HEK293 (cell line): ENCODE measurements around the gene DDX41.

ENCODE experiments used
- BCL11B ChIP-seq: fragments of 450-650 bp; formaldehyde crosslinking; IDR thresholded peaks from 2 replicates; pipeline ENCODE4 v1.5.1; 2016; ENCODE audit warnings: low read depth, missing biosample characterization, missing genetic modification characterization
- EGR2 ChIP-seq: fragments of 450-650 bp; formaldehyde crosslinking; IDR thresholded peaks from 2 replicates; pipeline ENCODE4 v1.5.1; 2016; ENCODE audit warnings: low read depth, missing biosample characterization, missing genetic modification characterization
- HOXC10 ChIP-seq: sonication (generic); formaldehyde crosslinking; IDR thresholded peaks from 2 replicates; pipeline ENCODE4 v1.8.1; 2023; ENCODE audit warnings: mild to moderate bottlenecking, missing genetic modification reagents
- KLF1 ChIP-seq: fragments of 450-650 bp; formaldehyde crosslinking; IDR thresholded peaks from 2 replicates; pipeline ENCODE4 v1.5.1; 2016; ENCODE audit warnings: missing biosample characterization, missing genetic modification characterization
- KLF10 ChIP-seq: fragments of 450-650 bp; IDR thresholded peaks from 2 replicates; pipeline ENCODE4 v1.5.1; 2018; ENCODE audit warnings: missing biosample characterization, mild to moderate bottlenecking, missing genetic modification characterization
- OSR2 ChIP-seq: fragments of 450-650 bp; formaldehyde crosslinking; IDR thresholded peaks from 2 replicates; pipeline ENCODE4 v1.5.1; 2016; ENCODE audit warnings: missing biosample characterization, missing genetic modification characterization
- SP3 ChIP-seq: fragments of 450-650 bp; formaldehyde crosslinking; IDR thresholded peaks from 2 replicates; pipeline ENCODE4 v1.5.1; 2016; ENCODE audit warnings: missing biosample characterization, missing genetic modification characterization
- ZBTB7A ChIP-seq: fragments of 450-650 bp; formaldehyde crosslinking; IDR thresholded peaks from 2 replicates; pipeline ENCODE4 v1.5.1; 2016; ENCODE audit warnings: low read depth, missing biosample characterization, missing genetic modification characterization
- ZBTB8A ChIP-seq: fragments of 450-650 bp; formaldehyde crosslinking; IDR thresholded peaks from 2 replicates; pipeline ENCODE4 v1.5.1; 2016; ENCODE audit warnings: missing biosample characterization, missing genetic modification characterization
- ZEB2 ChIP-seq: fragments of 450-650 bp; formaldehyde crosslinking; IDR thresholded peaks from 2 replicates; pipeline ENCODE4 v1.5.1; 2016; ENCODE audit warnings: missing biosample characterization, missing genetic modification characterization
- ZIC2 ChIP-seq: fragments of 450-650 bp; formaldehyde crosslinking; IDR thresholded peaks from 2 replicates; pipeline ENCODE4 v1.5.1; 2016; ENCODE audit warnings: missing biosample characterization, missing genetic modification characterization
- ZNF266 ChIP-seq: fragments of 450-650 bp; formaldehyde crosslinking; IDR thresholded peaks from 2 replicates; pipeline ENCODE4 v1.5.1; 2016; ENCODE audit warnings: missing biosample characterization, missing genetic modification characterization, low read depth
- ZNF311 ChIP-seq: fragments of 450-650 bp; formaldehyde crosslinking; IDR thresholded peaks from 2 replicates; pipeline ENCODE4 v1.5.1; 2017; ENCODE audit warnings: missing biosample characterization, missing genetic modification characterization, borderline replicate concordance
- ZNF341 ChIP-seq: fragments of 450-650 bp; formaldehyde crosslinking; IDR thresholded peaks from 2 replicates; pipeline ENCODE4; 2016; ENCODE audit warnings: low read depth, missing biosample characterization, missing genetic modification characterization
- ZNF391 ChIP-seq: fragments of 450-650 bp; formaldehyde crosslinking; IDR thresholded peaks from 2 replicates; pipeline ENCODE4 v1.5.1; 2016; ENCODE audit warnings: low read depth, missing biosample characterization, missing genetic modification characterization, borderline replicate concordance
- ZNF423 ChIP-seq: fragments of 450-650 bp; formaldehyde crosslinking; IDR thresholded peaks from 2 replicates; pipeline ENCODE4 v1.5.1; 2016; ENCODE audit warnings: missing biosample characterization, missing genetic modification characterization
- ZNF510 ChIP-seq: fragments of 450-650 bp; formaldehyde crosslinking; IDR thresholded peaks from 2 replicates; pipeline ENCODE4 v1.5.1; 2018; ENCODE audit warnings: mild to moderate bottlenecking, missing genetic modification characterization, missing biosample characterization; ENCODE audit not compliant: insufficient replicate concordance
- ZNF548 ChIP-seq: fragments of 450-650 bp; formaldehyde crosslinking; IDR thresholded peaks from 2 replicates; pipeline ENCODE4 v1.5.1; 2016; ENCODE audit warnings: missing biosample characterization, missing genetic modification characterization
- ZNF549 ChIP-seq: fragments of 450-650 bp; IDR thresholded peaks from 2 replicates; pipeline ENCODE4 v1.5.1; 2018; ENCODE audit warnings: missing biosample characterization, missing genetic modification characterization, mild to moderate bottlenecking, inconsistent platforms, moderate library complexity
- ZNF561 ChIP-seq: fragments of 450-650 bp; IDR thresholded peaks from 2 replicates; pipeline ENCODE4 v1.5.1; 2018; ENCODE audit warnings: missing biosample characterization, missing genetic modification characterization, borderline replicate concordance
- ZNF600 ChIP-seq: fragments of 450-650 bp; formaldehyde crosslinking; IDR thresholded peaks from 2 replicates; pipeline ENCODE4 v1.5.1; 2016; ENCODE audit warnings: missing biosample characterization, missing genetic modification characterization
- ZNF701 ChIP-seq: fragments of 450-650 bp; formaldehyde crosslinking; IDR thresholded peaks from 2 replicates; pipeline ENCODE4 v1.5.1; 2016; ENCODE audit warnings: missing biosample characterization, missing genetic modification characterization
- ZNF777 ChIP-seq: fragments of 450-650 bp; formaldehyde crosslinking; IDR thresholded peaks from 2 replicates; pipeline ENCODE4 v1.5.1; 2017; ENCODE audit warnings: missing biosample characterization, missing genetic modification characterization, borderline replicate concordance
- TF ChIP-seq, protein P1 (sequence below): fragments of 450-650 bp; formaldehyde crosslinking; IDR thresholded peaks from 2 replicates; pipeline ENCODE4 v1.5.1; 2016; ENCODE audit warnings: missing biosample characterization, missing genetic modification characterization
- TF ChIP-seq, protein P2 (sequence below): fragments of 450-650 bp; formaldehyde crosslinking; optimal IDR thresholded peaks from 2 replicates; pipeline ENCODE3; 2016; ENCODE audit warnings: missing biosample characterization, mild to moderate bottlenecking, missing genetic modification characterization
- TF ChIP-seq, protein P3 (sequence below): fragments of 450-650 bp; formaldehyde crosslinking; IDR thresholded peaks from 2 replicates; pipeline ENCODE4 v1.5.1; 2016; ENCODE audit warnings: missing biosample characterization, missing genetic modification characterization
- TF ChIP-seq, protein P4 (sequence below): fragments of 450-650 bp; formaldehyde crosslinking; IDR thresholded peaks from 2 replicates; pipeline ENCODE4 v1.5.1; 2016; ENCODE audit warnings: missing biosample characterization, missing genetic modification characterization
- TF ChIP-seq, protein P5 (sequence below): fragments of 450-650 bp; formaldehyde crosslinking; conservative IDR thresholded peaks from 2 replicates; pipeline ENCODE4 v1.5.1; 2016; ENCODE audit warnings: low read depth, missing biosample characterization, missing genetic modification characterization

The DDX41 gene

DNA sequence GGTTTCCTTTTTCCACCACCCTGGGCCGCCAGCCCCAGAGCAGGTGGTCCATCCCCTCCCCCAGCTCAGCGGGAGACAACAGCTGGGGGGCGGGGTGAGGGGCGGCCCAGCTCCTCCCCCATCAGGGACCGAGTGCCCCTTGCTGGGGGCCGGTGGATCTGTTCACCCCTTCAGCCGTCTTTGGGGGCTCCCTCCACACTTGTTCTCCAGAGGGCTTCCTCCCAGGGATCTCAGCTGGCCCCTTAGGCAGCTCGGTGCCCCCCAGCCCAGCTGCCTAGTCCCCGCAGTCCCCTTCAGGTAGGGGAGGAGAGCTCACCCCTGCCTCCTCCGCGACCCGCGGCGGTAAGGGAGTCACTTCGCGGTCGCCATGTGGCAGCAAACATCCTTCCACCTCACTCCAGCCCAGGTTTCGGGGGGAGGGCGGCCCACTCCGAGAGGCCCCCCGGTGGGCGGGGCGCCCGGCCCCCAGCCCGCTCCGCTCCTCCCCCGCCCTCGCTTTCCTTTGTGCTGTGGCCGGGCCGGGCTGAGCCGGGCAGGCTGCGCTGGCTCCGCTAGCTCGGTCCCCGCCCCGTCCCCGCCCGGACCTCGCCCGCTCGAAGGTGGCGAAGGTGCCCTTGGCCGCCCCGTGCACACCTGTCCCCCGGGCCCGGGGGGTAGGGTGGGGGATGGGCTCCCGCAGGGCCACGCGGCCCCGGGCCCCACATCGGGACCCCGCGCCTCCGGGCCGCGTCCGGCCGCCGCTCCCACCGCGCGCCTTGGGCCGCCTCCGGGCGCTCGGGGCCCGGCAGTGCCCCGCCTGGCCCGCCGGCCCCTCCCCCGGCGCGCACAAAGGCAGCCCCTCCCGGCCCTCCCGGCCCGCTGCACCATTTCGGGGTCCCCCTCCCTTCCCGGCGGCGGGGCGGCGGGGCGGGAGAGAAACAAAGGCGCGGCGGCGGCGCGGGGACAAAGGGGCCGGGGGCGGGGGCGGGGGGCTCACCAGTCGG is 44.0 kb downstream of the DDX41 start (continued):
- TF ChIP-seq, protein P1, sequence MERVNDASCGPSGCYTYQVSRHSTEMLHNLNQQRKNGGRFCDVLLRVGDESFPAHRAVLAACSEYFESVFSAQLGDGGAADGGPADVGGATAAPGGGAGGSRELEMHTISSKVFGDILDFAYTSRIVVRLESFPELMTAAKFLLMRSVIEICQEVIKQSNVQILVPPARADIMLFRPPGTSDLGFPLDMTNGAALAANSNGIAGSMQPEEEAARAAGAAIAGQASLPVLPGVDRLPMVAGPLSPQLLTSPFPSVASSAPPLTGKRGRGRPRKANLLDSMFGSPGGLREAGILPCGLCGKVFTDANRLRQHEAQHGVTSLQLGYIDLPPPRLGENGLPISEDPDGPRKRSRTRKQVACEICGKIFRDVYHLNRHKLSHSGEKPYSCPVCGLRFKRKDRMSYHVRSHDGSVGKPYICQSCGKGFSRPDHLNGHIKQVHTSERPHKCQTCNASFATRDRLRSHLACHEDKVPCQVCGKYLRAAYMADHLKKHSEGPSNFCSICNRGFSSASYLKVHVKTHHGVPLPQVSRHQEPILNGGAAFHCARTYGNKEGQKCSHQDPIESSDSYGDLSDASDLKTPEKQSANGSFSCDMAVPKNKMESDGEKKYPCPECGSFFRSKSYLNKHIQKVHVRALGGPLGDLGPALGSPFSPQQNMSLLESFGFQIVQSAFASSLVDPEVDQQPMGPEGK: peak; percentile 93
- TF ChIP-seq ZNF266 (no peak), KLF1 (peak; percentile 51), ZNF600 (tag by site-specific recombination) (peak; percentile 37; the same call in 1 of the 2 replicates), BCL11B (tag by site-specific recombination) (peak; percentile 54), EGR2 (tag by site-specific recombination) (peak; percentile 60), ZNF510 (tag by site-specific recombination) (no peak), ZIC2 (tag by site-specific recombination) (peak; percentile 42; the same call in 1 of the 2 replicates), ZNF311 (tag by site-specific recombination) (no peak), ZNF548 (tag by site-specific recombination) (no peak), ZNF423 (peak; percentile 24; the same call in 1 of the 2 replicates), OSR2 (no peak), KLF10 (tag by site-specific recombination) (peak; percentile 42), ZNF701 (tag by site-specific recombination) (no peak), ZEB2 (tag by site-specific recombination) (peak; percentile 54), ZBTB7A (tag by site-specific recombination) (peak; percentile 57; the same call in 1 of the 2 replicates), ZNF391 (tag by site-specific recombination) (no peak), ZNF777 (no peak), ZBTB8A (tag by site-specific recombination) (peak; percentile 78), HOXC10 (CRISPR knock-in tag) (no peak), ZNF549 (tag by site-specific recombination) (no peak), ZNF341 (tag by site-specific recombination) (peak; percentile 45; the same call in 1 of the 2 replicates), ZNF561 (tag by site-specific recombination) (0 out of 2 replicates have a peak, but pooled peaks have one; percentile 17), SP3 (tag by site-specific recombination) (peak; percentile 91)
- TF ChIP-seq, protein P2, sequence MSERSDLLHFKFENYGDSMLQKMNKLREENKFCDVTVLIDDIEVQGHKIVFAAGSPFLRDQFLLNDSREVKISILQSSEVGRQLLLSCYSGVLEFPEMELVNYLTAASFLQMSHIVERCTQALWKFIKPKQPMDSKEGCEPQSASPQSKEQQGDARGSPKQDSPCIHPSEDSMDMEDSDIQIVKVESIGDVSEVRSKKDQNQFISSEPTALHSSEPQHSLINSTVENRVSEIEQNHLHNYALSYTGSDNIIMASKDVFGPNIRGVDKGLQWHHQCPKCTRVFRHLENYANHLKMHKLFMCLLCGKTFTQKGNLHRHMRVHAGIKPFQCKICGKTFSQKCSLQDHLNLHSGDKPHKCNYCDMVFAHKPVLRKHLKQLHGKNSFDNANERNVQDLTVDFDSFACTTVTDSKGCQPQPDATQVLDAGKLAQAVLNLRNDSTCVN: peak; percentile 37
- TF ChIP-seq, protein P3, sequence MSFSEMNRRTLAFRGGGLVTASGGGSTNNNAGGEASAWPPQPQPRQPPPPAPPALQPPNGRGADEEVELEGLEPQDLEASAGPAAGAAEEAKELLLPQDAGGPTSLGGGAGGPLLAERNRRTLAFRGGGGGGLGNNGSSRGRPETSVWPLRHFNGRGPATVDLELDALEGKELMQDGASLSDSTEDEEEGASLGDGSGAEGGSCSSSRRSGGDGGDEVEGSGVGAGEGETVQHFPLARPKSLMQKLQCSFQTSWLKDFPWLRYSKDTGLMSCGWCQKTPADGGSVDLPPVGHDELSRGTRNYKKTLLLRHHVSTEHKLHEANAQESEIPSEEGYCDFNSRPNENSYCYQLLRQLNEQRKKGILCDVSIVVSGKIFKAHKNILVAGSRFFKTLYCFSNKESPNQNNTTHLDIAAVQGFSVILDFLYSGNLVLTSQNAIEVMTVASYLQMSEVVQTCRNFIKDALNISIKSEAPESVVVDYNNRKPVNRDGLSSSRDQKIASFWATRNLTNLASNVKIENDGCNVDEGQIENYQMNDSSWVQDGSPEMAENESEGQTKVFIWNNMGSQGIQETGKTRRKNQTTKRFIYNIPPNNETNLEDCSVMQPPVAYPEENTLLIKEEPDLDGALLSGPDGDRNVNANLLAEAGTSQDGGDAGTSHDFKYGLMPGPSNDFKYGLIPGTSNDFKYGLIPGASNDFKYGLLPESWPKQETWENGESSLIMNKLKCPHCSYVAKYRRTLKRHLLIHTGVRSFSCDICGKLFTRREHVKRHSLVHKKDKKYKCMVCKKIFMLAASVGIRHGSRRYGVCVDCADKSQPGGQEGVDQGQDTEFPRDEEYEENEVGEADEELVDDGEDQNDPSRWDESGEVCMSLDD (tag by site-specific recombination): peak; percentile 85
- TF ChIP-seq, protein P4, sequence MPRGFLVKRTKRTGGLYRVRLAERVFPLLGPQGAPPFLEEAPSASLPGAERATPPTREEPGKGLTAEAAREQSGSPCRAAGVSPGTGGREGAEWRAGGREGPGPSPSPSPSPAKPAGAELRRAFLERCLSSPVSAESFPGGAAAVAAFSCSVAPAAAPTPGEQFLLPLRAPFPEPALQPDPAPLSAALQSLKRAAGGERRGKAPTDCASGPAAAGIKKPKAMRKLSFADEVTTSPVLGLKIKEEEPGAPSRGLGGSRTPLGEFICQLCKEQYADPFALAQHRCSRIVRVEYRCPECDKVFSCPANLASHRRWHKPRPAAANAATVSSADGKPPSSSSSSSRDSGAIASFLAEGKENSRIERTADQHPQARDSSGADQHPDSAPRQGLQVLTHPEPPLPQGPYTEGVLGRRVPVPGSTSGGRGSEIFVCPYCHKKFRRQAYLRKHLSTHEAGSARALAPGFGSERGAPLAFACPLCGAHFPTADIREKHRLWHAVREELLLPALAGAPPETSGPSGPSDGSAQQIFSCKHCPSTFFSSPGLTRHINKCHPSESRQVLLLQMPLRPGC (tag by site-specific recombination): peak; percentile 39; the same call in 1 of the 2 replicates
- TF ChIP-seq, protein P5, sequence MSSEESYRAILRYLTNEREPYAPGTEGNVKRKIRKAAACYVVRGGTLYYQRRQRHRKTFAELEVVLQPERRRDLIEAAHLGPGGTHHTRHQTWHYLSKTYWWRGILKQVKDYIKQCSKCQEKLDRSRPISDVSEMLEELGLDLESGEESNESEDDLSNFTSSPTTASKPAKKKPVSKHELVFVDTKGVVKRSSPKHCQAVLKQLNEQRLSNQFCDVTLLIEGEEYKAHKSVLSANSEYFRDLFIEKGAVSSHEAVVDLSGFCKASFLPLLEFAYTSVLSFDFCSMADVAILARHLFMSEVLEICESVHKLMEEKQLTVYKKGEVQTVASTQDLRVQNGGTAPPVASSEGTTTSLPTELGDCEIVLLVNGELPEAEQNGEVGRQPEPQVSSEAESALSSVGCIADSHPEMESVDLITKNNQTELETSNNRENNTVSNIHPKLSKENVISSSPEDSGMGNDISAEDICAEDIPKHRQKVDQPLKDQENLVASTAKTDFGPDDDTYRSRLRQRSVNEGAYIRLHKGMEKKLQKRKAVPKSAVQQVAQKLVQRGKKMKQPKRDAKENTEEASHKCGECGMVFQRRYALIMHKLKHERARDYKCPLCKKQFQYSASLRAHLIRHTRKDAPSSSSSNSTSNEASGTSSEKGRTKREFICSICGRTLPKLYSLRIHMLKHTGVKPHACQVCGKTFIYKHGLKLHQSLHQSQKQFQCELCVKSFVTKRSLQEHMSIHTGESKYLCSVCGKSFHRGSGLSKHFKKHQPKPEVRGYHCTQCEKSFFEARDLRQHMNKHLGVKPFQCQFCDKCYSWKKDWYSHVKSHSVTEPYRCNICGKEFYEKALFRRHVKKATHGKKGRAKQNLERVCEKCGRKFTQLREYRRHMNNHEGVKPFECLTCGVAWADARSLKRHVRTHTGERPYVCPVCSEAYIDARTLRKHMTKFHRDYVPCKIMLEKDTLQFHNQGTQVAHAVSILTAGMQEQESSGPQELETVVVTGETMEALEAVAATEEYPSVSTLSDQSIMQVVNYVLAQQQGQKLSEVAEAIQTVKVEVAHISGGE: no peak
